WTC11 (cell line): ENCODE data around the gene TMPRSS3.

Source experiments
- CREB1 ChIP-seq: sonication (generic); formaldehyde crosslinking; IDR thresholded peaks from 2 replicates; pipeline ENCODE4 v1.8.0; 2023; ENCODE audit warnings: mild to moderate bottlenecking, missing genetic modification reagents
- ELF4 ChIP-seq: sonication (generic); formaldehyde crosslinking; IDR thresholded peaks from 2 replicates; pipeline ENCODE4 v1.8.1; 2022; ENCODE audit warnings: low read depth, mild to moderate bottlenecking, moderate library complexity, missing genetic modification reagents
- FOXJ3 ChIP-seq: sonication (generic); formaldehyde crosslinking; IDR thresholded peaks from 2 replicates; pipeline ENCODE4 v1.9.0; 2021; ENCODE audit warnings: missing genetic modification reagents, mild to moderate bottlenecking, borderline replicate concordance
- GABPB1 ChIP-seq: sonication (generic); formaldehyde crosslinking; IDR thresholded peaks from 2 replicates; pipeline ENCODE4 v1.8.1; 2023; ENCODE audit warnings: mild to moderate bottlenecking, missing genetic modification reagents
- TCF7 ChIP-seq: sonication (generic); formaldehyde crosslinking; IDR thresholded peaks from 2 replicates; pipeline ENCODE4 v1.8.0; 2022; ENCODE audit warnings: mild to moderate bottlenecking, low read depth, missing genetic modification reagents, moderate library complexity
- TEAD4 ChIP-seq: sonication (generic); formaldehyde crosslinking; IDR thresholded peaks from 2 replicates; pipeline ENCODE4 v1.8.0; 2022; ENCODE audit warnings: mild to moderate bottlenecking, missing genetic modification reagents
- TF ChIP-seq, protein P1 (sequence below): fragments of 200-600 bp; IDR thresholded peaks from 2 replicates; pipeline ENCODE4 v1.8.0; 2022; ENCODE audit warnings: antibody characterized with exemption
- TF ChIP-seq, protein P2 (sequence below): sonication (generic); formaldehyde crosslinking; IDR thresholded peaks from 2 replicates; pipeline ENCODE4 v1.8.0; 2022; ENCODE audit warnings: mild to moderate bottlenecking, missing genetic modification reagents
- TF ChIP-seq, protein P3 (sequence below): sonication (generic); formaldehyde crosslinking; IDR thresholded peaks from 2 replicates; pipeline ENCODE4 v1.8.1; 2022; ENCODE audit warnings: mild to moderate bottlenecking, missing genetic modification reagents, moderate library complexity, borderline replicate concordance
- TF ChIP-seq, protein P4 (sequence below): sonication (generic); formaldehyde crosslinking; IDR thresholded peaks from 2 replicates; pipeline ENCODE4 v1.8.1; 2023; ENCODE audit warnings: mild to moderate bottlenecking, missing genetic modification reagents, moderate library complexity
- TF ChIP-seq, protein P5 (sequence below): sonication (generic); formaldehyde crosslinking; IDR thresholded peaks from 2 replicates; pipeline ENCODE4 v1.8.0; 2022; ENCODE audit warnings: missing genetic modification reagents

DNA sequence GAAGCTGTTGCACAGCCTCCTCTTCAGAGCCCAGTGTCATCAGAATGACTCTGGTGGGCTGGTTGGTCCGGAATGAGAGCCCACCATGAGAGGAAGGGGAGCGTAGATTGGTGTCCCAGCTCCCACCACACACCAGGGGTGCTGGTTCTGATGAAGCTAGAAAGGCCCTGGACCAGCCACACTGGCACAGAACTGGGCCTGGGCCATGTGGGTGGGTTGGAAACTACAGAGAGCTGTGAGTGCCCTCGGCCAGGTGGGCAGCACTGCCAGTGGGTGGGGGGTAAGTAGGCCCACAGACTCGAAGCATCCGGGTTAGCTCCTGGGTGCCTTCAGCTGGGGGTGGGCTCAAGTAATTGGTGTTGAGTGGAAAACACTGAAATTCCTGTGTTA lies 17.9 kb downstream of the TMPRSS3 start:
- TF ChIP-seq, protein P1, sequence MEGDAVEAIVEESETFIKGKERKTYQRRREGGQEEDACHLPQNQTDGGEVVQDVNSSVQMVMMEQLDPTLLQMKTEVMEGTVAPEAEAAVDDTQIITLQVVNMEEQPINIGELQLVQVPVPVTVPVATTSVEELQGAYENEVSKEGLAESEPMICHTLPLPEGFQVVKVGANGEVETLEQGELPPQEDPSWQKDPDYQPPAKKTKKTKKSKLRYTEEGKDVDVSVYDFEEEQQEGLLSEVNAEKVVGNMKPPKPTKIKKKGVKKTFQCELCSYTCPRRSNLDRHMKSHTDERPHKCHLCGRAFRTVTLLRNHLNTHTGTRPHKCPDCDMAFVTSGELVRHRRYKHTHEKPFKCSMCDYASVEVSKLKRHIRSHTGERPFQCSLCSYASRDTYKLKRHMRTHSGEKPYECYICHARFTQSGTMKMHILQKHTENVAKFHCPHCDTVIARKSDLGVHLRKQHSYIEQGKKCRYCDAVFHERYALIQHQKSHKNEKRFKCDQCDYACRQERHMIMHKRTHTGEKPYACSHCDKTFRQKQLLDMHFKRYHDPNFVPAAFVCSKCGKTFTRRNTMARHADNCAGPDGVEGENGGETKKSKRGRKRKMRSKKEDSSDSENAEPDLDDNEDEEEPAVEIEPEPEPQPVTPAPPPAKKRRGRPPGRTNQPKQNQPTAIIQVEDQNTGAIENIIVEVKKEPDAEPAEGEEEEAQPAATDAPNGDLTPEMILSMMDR, result no peak
- TF ChIP-seq, protein P2, sequence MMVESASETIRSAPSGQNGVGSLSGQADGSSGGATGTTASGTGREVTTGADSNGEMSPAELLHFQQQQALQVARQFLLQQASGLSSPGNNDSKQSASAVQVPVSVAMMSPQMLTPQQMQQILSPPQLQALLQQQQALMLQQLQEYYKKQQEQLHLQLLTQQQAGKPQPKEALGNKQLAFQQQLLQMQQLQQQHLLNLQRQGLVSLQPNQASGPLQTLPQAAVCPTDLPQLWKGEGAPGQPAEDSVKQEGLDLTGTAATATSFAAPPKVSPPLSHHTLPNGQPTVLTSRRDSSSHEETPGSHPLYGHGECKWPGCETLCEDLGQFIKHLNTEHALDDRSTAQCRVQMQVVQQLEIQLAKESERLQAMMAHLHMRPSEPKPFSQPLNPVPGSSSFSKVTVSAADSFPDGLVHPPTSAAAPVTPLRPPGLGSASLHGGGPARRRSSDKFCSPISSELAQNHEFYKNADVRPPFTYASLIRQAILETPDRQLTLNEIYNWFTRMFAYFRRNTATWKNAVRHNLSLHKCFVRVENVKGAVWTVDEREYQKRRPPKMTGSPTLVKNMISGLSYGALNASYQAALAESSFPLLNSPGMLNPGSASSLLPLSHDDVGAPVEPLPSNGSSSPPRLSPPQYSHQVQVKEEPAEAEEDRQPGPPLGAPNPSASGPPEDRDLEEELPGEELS (CRISPR knock-in tag), result no peak
- TF ChIP-seq CREB1 (no peak), TCF7 (CRISPR knock-in tag) (no peak), FOXJ3 (CRISPR knock-in tag) (no peak), ELF4 (CRISPR knock-in tag) (no peak), TEAD4 (CRISPR knock-in tag) (no peak), GABPB1 (CRISPR knock-in tag) (no peak)
- TF ChIP-seq, protein P3, sequence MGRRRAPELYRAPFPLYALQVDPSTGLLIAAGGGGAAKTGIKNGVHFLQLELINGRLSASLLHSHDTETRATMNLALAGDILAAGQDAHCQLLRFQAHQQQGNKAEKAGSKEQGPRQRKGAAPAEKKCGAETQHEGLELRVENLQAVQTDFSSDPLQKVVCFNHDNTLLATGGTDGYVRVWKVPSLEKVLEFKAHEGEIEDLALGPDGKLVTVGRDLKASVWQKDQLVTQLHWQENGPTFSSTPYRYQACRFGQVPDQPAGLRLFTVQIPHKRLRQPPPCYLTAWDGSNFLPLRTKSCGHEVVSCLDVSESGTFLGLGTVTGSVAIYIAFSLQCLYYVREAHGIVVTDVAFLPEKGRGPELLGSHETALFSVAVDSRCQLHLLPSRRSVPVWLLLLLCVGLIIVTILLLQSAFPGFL (CRISPR knock-in tag), result no peak
- TF ChIP-seq, protein P4, sequence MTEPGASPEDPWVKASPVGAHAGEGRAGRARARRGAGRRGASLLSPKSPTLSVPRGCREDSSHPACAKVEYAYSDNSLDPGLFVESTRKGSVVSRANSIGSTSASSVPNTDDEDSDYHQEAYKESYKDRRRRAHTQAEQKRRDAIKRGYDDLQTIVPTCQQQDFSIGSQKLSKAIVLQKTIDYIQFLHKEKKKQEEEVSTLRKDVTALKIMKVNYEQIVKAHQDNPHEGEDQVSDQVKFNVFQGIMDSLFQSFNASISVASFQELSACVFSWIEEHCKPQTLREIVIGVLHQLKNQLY (CRISPR knock-in tag), result no peak
- TF ChIP-seq, protein P5, sequence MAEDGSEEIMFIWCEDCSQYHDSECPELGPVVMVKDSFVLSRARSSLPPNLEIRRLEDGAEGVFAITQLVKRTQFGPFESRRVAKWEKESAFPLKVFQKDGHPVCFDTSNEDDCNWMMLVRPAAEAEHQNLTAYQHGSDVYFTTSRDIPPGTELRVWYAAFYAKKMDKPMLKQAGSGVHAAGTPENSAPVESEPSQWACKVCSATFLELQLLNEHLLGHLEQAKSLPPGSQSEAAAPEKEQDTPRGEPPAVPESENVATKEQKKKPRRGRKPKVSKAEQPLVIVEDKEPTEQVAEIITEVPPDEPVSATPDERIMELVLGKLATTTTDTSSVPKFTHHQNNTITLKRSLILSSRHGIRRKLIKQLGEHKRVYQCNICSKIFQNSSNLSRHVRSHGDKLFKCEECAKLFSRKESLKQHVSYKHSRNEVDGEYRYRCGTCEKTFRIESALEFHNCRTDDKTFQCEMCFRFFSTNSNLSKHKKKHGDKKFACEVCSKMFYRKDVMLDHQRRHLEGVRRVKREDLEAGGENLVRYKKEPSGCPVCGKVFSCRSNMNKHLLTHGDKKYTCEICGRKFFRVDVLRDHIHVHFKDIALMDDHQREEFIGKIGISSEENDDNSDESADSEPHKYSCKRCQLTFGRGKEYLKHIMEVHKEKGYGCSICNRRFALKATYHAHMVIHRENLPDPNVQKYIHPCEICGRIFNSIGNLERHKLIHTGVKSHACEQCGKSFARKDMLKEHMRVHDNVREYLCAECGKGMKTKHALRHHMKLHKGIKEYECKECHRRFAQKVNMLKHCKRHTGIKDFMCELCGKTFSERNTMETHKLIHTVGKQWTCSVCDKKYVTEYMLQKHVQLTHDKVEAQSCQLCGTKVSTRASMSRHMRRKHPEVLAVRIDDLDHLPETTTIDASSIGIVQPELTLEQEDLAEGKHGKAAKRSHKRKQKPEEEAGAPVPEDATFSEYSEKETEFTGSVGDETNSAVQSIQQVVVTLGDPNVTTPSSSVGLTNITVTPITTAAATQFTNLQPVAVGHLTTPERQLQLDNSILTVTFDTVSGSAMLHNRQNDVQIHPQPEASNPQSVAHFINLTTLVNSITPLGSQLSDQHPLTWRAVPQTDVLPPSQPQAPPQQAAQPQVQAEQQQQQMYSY (CRISPR knock-in tag), result no peak
